Measurements from ENCODE around the gene TCF19. TPM values are rescaled to one million over a fixed set of nuclear protein-coding genes. Genes with fewer than 3 reads are reported as not detected.
"Not testable (repeated sequence)": the region's sequence is repeated elsewhere in the genome, so short reads cannot be mapped to it uniquely, and the experiment has no call there.

TCF19 gene
- polyA plus RNA-seq, 3 donors: 14.9 to 21.0 (median 17.4) TPM

DNA sequence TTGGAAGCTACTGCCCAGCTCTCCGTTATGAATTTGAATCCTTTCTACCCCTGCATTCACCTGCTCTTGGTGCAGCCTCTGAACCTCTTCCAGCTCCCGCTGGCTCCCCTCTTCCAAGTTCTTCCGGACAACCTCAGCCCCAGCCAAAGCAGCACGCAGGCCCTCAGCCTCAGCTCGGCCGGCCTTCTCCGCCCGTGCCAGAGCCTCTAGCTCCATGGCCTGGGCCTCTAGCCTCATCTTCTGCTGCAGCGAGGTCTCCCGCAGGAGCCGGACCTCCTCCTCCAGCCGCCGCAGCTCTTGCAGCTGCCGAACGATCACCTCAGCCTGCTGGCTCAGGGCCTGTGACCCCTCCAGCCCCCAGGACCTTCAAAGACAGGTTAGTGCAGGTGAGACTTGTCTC is 4.0 kb upstream of the TCF19 start:
- no peak for DNase-seq (ENCODE audit: extremely low read depth in 1 of 11, low read depth in 9 of 11, low spot score in 4 of 11)

DNA sequence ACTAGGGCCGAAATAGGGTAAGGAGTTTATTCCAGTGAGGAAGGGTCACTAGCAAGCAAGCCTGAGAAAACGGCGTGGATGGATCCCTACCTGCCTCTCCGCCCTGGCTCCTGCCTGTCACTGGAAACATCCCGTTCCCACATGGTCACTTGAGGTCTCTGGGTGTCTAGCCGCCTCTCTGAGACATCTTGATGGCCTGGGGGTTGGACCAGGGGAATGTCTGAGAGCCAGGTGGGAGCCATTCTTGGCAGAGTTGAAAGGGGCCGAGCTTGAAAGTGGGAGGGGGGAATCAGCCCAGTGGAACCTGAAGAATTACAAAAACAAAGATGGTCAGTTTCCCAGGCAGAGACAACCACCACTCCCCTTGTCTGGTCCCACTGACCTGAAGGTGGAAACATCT is 1.7 kb upstream of the TCF19 start:
- no peak for DNase-seq (ENCODE audit: extremely low read depth in 1 of 11, low read depth in 9 of 11, low spot score in 4 of 11)

DNA sequence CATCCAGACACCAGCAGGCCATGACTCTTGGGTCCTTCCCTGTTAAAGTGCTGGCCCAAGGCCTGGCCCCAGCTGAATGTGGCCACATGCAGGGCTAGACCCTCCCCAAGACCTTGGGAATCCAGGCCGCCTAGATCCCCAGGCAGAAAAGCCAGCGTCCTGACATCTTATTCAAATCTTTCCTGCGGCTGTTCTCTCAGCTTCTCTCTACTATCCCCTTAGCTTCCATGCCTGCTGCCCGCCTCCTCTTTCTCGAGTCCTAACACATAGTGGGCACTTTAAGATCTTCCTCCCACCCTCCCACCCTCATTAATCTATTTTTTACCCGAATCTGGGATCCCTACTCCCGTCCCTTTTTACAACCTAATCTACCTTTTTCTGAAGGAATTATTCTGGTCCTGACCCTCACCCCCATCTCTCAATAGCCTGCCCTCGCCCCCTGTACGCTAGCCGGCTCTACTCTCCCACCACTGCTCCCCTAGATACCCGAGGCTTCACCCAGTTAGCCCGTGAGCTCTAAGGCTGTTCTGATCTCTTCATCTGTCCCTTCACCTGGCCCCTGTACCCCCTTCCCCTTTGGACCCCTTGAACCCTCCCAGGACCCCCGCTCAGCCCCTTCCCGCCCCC is 763 bp upstream of the TCF19 start, which contains the start of gene CCHCR1:
TSS of gene CCHCR1 (minus strand) at position 290 of the 627 bp plus-strand sequence. CDS start at position 88, 202 bp downstream.
- no peak for DNase-seq (ENCODE audit: extremely low read depth in 1 of 11, low read depth in 9 of 11, low spot score in 4 of 11)

DNA sequence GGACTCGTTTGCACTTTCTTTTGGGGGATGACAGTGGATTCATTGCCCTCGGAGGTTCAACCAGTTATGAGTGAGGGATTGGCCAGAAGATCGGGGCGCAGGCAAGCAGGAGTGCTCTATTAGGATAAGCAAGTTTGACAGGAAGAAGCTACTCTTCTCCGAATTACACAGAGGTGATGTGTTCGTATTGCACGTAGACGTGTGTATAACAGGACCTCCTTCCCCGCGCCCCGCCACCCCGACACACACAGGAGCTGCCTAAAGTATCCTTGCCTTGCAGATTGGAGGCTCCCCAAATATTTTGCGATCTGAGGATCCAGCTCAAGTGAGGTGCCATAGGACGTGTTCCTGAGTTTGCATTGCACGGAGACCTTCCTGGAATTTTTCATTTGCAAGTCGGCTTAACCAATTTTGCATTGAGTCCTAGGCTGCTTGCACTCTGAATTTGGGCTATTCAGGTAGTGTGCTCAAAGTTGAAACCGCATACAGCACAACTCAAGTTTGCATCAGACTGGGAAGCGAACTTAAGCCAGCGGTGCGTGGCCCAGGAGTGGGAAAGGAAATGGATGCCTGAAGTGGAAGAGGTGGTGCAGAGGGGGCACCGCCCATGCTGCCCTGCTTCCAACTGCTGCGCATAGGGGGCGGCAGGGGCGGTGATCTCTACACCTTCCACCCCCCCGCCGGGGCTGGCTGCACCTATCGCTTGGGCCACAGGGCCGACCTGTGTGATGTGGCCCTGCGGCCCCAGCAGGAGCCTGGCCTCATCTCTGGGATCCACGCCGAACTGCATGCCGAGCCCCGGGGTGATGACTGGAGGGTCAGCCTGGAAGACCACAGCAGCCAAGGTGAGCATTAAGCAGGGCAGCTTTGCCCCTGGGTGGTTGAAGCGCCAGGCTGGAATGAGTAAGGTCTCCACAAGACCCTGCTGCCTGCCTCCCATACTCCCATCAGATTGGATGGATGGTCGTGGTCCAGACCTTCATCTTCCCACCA is 770 bp downstream of the TCF19 start:
- DNase-seq (ENCODE audit: extremely low read depth in 1 of 11, low read depth in 9 of 11, low spot score in 4 of 11): no peak

DNA sequence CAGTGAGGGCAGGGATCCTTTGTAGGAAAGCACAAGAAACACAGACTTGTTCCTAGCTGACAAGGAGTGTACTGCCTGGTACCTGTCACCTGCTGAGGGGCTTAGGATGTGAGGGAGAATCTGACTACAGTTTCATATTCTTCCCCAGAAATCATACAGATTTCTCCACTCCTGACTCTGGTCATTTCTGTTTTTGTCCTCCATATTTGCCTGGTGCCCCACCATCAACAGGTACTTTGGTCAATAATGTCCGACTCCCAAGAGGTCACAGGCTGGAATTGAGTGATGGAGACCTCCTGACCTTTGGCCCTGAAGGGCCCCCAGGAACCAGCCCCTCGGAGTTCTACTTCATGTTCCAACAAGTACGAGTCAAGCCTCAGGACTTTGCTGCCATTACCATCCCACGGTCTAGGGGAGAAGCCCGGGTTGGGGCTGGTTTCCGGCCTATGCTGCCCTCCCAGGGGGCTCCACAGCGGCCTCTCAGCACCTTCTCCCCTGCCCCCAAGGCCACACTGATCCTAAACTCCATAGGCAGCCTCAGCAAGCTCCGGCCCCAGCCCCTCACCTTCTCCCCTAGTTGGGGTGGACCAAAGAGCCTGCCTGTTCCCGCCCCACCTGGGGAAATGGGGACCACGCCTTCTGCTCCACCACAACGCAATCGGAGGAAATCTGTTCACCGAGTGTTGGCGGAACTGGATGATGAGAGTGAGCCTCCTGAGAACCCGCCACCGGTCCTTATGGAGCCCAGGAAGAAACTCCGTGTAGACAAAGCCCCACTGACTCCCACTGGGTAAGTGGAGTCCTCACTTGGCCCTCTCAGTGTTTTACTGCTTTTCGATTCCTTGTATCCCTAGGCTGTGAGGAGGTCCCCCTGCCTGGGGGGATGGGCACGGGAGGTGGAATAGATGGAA is 3.1 kb downstream of the TCF19 start:
- DNase-seq (ENCODE audit: extremely low read depth in 1 of 11, low read depth in 9 of 11, low spot score in 4 of 11): no peak

DNA sequence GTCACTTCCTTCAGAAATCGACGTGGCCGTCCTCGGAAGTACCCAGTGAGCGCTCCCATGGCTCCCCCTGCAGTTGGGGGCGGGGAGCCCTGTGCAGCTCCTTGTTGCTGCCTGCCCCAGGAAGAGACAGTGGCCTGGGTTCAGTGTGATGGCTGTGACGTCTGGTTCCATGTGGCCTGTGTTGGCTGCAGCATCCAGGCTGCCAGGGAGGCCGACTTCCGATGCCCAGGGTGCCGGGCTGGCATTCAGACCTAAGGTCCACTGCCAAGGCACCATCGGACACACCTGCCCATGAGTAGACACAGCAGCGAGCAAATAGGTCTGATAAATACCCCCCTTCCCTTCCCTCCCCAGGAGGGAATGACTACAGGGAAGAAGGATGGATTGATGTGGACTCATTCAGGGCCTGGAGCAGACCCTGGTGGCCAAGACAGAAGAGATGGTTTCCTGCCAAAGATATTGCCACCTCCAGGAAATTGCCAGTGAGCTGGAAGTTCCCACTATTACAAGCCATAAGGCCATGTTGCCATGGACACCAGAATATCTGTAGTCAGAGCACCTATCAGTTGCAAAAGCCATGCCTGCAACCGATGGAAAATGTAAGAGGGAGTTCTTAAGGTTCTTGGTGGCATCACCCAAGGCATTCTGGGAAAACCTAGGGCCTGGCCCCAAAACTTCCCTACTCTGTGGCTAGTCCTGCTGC is 4.2 kb downstream of the TCF19 start:
- no peak for DNase-seq (ENCODE audit: extremely low read depth in 1 of 11, low read depth in 9 of 11, low spot score in 4 of 11)

DNA sequence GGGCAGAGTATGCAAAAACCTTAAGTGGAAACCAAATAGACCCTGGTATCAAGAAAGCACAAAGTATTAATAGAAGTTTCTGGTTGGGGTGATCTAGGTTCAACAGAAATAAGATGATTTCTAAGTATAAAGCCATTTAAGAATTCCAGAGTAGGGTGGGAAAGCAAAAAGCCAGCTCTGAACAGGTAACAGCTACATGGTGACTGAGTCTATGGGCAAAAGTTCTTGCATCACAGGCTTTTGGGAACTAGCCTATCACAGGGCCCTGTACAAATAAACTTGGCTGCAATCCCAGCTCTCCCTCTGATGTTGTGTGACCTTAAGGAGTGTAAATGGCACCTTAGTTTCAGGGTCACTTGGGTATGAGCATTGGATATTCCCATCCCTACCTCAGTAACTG is 5.5 kb downstream of the TCF19 start:
- DNase-seq (ENCODE audit: extremely low read depth in 1 of 11, low read depth in 9 of 11, low spot score in 4 of 11): no peak

DNA sequence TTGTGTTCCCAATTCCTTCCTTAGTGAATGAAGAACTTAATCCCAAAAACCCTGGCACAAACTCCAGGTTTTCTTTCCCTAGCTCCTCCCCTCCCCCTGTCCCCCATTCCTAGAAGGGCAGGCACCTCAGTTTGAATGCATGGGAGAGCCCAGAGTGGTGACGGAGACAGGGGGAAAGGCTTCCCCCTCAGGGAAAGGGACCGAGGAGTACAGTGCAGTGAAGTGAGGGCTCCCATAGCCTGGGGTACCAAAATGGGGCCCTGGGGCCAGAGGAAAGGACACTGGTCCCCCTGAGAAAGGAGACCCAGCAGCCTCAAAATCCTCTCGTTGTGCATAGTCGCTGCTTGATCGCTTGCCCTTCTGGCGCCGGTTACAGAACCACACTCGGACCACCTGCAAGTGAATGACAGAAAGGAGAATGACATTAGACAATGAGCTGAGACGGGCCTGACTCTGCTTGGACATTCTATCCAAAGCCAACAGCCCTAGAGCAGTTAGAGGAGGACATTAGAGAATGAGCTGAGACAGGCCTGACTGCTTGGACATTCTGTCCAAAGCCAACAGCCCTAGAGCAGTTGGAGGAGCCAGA is 6.2 kb downstream of the TCF19 start:
- DNase-seq (ENCODE audit: extremely low read depth in 1 of 11, low read depth in 9 of 11, low spot score in 4 of 11): not testable (repeated sequence)

DNA sequence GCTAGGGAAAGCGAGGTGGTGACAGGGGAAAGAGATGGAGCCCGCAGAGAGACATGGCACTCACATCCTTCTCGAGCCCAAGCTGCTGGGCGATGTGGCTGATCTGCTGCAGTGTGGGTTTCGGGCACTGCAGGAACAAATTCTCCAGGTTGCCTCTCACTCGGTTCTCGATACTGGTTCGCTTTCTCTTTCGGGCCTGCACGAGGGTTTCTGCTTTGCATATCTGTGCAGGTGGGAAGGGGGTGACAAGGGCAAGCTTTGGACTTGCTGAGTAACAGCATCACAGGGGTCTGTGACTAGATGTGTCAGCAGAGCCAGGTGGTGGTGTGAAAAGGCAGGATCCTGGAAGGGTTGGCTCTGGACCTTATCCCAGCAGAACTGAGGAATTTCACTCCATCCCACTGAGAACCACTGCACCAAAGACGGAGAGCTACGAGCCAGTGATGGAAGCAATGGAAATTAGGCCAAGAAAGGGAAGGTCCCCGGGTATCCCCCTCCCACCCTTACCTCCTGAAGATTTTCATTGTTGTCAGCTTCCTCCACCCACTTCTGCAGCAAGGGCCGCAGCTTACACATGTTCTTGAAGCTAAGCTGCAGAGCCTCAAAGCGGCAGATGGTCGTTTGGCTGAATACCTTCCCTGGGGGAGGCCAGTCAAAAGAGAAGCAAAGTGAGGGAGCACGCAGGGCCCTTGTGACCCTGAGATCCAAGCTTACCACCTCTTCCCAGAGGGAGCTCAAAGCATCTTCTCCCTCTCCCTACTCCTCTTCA is 6.9 kb downstream of the TCF19 start:
- DNase-seq (ENCODE audit: extremely low read depth in 1 of 11, low read depth in 9 of 11, low spot score in 4 of 11): not testable (repeated sequence)

DNA sequence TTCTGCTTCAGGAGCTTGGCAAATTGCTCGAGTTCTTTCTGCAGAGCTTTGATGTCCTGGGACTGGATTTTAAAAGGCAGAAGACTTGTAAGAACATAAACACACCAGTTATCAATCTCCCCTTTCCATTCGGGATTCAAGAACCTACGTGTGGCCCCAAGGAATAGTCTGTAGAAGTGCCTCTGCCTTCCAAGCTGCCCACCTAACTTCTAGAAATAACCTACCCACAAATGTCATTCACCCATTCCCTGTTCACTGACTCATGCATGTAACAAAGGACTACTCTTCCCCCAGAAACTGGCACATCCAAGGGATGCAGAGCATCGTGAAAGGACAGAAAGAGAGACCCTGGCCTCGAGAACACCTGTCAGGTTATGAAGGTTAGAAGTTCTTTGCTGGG is 7.6 kb downstream of the TCF19 start:
- no peak for DNase-seq (ENCODE audit: extremely low read depth in 1 of 11, low read depth in 9 of 11, low spot score in 4 of 11)

DNA sequence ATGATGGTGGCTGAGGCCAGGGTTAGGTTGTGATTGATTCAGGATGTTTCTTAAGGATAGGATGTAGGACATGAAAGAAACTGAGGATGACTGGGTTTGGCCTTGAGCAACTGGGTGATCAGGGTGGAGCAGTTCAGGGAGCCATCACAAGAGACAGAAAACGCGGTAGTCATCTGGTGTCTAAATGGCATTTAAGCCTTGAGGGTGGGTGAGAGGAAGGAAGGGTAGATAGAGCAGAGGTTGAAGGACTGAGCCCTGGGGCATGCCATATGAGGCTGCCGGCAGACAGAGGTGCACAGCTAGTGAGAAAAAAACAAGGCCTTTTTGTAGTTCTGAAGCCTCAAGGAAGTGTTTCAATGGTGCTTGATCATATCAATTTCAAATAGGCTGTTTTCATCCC is 10.2 kb downstream of the TCF19 start:
- no peak for DNase-seq (ENCODE audit: extremely low read depth in 1 of 11, low read depth in 9 of 11, low spot score in 4 of 11)

DNA sequence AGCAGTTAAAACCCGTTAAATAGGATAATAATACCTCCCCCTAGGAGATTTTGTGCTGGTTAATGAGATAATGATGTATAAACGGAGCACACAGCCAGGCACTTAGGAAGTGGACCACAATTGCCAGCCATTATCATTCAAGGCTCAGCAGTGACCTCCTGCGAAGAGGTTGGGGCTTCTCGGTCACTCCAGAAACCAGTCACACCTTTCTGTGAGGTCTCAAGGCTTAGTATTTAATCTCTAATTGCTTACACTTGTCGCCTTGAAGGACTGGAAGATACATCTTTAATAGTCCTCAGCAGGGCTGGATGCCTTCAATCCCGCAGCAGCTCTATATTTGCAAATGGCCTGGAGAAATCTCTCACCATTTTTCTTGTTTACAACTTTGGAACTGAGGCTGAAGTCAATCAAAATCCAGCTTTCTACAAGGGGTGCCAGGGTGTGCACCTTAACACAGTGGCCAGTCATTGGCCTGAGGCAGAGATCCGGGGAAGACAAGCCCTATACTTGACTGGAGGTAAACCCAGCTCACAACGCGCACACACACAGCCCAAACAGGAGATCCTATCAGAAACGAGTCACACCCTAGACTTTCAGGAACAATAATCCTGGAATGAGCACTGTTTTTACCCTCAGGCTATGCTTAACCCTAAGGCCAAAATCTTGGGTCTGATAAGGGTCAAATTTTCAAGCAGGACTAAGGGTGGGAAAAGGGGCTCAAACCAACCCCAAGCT is 10.9 kb downstream of the TCF19 start:
- DNase-seq (ENCODE audit: extremely low read depth in 1 of 11, low read depth in 9 of 11, low spot score in 4 of 11): no peak

DNA sequence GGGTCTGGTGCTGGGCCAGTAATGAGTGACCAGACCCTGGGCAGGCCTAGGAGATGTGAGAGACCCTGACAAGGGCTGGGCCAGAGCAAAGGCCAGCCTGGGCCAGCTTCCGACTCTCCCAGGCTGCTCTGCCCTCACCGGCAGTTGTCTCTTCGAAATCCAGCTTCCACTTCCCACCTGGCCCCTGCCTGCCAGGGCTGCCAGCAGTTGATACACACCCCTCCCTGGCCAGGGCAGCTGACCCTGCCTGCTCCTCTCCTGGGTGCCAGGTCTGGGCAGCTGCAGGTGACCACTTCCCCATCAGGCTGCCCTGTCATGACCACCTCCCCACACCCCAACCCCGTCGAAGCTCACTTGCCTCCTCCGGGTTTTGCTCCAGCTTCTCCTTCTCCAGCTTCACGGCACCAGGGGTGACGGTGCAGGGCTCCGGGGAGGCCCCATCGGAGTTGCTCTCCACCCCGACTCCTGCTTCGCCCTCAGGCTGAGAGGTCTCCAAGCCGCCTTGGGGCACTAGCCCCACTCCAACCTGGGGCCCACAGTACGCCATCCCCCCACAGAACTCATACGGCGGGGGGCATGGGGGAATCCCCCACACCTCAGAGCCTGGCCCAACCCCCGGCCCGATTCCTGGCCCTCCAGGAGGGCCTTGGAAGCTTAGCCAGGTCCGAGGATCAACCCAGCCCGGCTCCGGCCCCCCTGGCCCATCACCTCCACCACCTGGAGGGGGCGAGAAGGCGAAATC is 11.6 kb downstream of the TCF19 start:
- not testable (repeated sequence) for DNase-seq (ENCODE audit: extremely low read depth in 1 of 11, low read depth in 9 of 11, low spot score in 4 of 11)

DNA sequence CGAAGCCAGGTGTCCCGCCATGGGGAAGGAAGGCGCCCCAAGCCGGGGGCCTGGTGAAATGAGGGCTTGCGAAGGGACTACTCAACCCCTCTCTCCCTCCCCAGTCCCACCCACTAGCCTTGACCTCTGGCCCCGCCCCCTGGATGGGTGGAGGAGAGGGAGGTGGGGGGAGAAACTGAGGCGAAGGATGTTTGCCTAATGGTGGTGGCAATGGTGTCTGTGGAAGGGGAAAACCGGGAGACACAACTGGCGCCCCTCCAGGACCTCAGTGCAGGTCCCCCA is 12.2 kb downstream of the TCF19 start, which contains the start of gene POU5F1:
TSS of gene POU5F1 (minus strand) at position 83 of the 282 bp plus-strand sequence. CDS start at position 21, 62 bp downstream.
- DNase-seq (ENCODE audit: extremely low read depth in 1 of 11, low read depth in 9 of 11, low spot score in 4 of 11): no peak

DNA sequence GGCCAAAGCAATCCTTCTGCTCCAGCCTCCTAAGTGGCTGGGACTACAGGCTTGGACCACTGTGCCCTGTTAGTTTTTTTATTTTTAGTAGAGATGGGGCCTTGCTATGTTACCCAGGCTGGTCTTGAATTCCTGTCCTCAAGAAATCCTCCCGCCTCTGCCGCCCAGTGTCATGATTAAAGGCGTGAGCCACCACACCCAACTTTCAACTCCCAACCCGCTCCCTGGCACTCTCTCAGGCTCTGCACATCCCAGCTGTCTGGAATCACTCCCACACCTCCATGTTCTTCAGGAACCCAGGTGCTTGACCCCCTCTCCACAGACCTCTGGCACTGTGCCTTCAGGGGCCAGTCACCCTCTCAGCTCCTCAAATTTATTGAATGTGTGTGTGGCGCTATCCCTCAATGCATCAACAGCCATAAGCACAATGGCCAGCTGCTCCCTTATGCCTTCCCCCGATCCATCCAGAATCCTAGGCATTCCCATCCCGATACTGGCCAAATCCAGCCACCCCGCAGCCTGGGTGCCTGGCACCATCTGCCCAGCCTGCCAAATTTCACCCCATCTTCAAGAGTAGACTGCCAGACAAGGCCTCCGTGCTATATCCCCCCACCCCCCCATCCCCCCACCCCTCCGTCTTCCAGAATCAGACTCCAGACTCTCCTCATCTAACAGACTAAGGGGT is 12.7 kb downstream of the TCF19 start:
- DNase-seq (ENCODE audit: extremely low read depth in 1 of 11, low read depth in 9 of 11, low spot score in 4 of 11): no peak
